Lower leg skin (tissue), 4 donors: ENCODE data around the gene R3HDM4. TPM values are rescaled to one million over a fixed set of nuclear protein-coding genes. Genes with fewer than 3 reads are reported as not detected.

Experiments
- DNase-seq, 2 donors: peaks; one replicate each; pipeline ENCODE4 v3.0.0-alpha.2; 2019; ENCODE audit warnings: low spot score in 2 of 2
- H3K4me3 ChIP-seq: fragments of 200-600 bp; sonication (generic); 2 replicates; pipeline ENCODE4 v1.5.1; 2017; ENCODE audit warnings: mild to moderate bottlenecking, low read depth; ENCODE audit not compliant: poor library complexity, severe bottlenecking
- CTCF ChIP-seq, 3 donors: fragments of 450-650 bp; IDR thresholded peaks; one replicate each; pipeline ENCODE4 v1.5.1; 2016; ENCODE audit warnings: antibody characterized with exemption in 3 of 3, mild to moderate bottlenecking in 3 of 3, moderate library complexity in 2 of 3
- POLR2A ChIP-seq, 2 donors: fragments of 450-650 bp; IDR thresholded peaks; one replicate each; pipeline ENCODE4 v1.6.1; 2016 to 2017; ENCODE audit warnings: antibody characterized with exemption in 2 of 2, mild to moderate bottlenecking in 1 of 2, moderate library complexity in 1 of 2
- WGBS, 2 donors: methylation state at CpG; one replicate each; pipeline ENCODE4 v1.1.5; 2018; 5-methylcytosine and 5-hydroxymethylcytosine counted together
- intact Hi-C: fragments of 100-400 bp; cut with DNase I; formaldehyde crosslinking; loops from one replicate; pipeline ENCODE4 v1.15.0; 2023; ENCODE audit warnings: low total_unique reads
- total RNA-seq, 4 donors: library from RNA; depleted of rRNA; stranded (reverse); fragments of >200 nt; gene quantifications; one replicate each; pipeline ENCODE4 v1.1.0, GENCODE V29; 2016

R3HDM4 gene
- total RNA-seq, 4 donors from 2014 or later, result 58.1 to 75.6 (median 65.8) TPM

GRCh38 chr19:918481-919198 lies 5.6 kb upstream of the R3HDM4 start:
- TF ChIP-seq POLR2A (IDR thresholded peaks at IDR 0.05) (no peak), CTCF (IDR thresholded peaks at IDR 0.05) (no peak)
- intact Hi-C loops, result loop anchor here (5.0 kb wide), 1 partner anchor 151 kb away; no protein-coding TSS in a partner anchor
- no peak overlapping the region for H3K4me3 ChIP-seq
- DNase-seq, result no peak
- WGBS, 2 donors, result 3 to 4% methylated on average over 21 to 56 of the region's 58 CpGs

- intact Hi-C loops, result loop anchor here (5.0 kb wide), 1 partner anchor 151 kb away; no protein-coding TSS in a partner anchor
- 9 to 10% methylated on average over 9 to 11 of the region's 12 CpGs for WGBS, 2 donors
- TF ChIP-seq POLR2A (IDR thresholded peaks at IDR 0.05) (no peak), CTCF (IDR thresholded peaks at IDR 0.05) (no peak)
- DNase-seq, result no peak
- H3K4me3 ChIP-seq, result no peak overlapping the region
Measured at GRCh38 chr19:918152-918437, 5.1 kb upstream of the R3HDM4 start.

- intact Hi-C loops, result loop anchor here (5.0 kb wide), 1 partner anchor 150 kb away; no protein-coding TSS in a partner anchor
- TF ChIP-seq CTCF (IDR thresholded peaks at IDR 0.05), result no peak
- TF ChIP-seq POLR2A (IDR thresholded peaks at IDR 0.05), result no peak
- no peak for DNase-seq
- H3K4me3 ChIP-seq, result peak within 1 kb of the TSS; percentile 15
- WGBS, 2 donors, result 0 to 1% methylated on average over 2 to 53 of the region's 87 CpGs
Measured at GRCh38 chr19:917323-918151, 4.5 kb upstream of the R3HDM4 start, which contains the start of gene KISS1R. Gene KISS1R (plus strand): TSS chr19:917333. CDS start chr19:917503, 170 bp downstream.

GRCh38 chr19:916645-917322 lies 3.8 kb upstream of the R3HDM4 start:
- H3K4me3 ChIP-seq, result no peak overlapping the region
- WGBS, 2 donors, result 27 to 32% methylated on average over 28 to 30 of the region's 35 CpGs
- DNase-seq, result no peak
- intact Hi-C loops, result loop anchor here (5.0 kb wide), 1 partner anchor 149 kb away; no protein-coding TSS in a partner anchor
- TF ChIP-seq CTCF (IDR thresholded peaks at IDR 0.05), result no peak
- no peak for TF ChIP-seq POLR2A (IDR thresholded peaks at IDR 0.05)

- DNase-seq, result no peak
- 3 to 5% methylated on average over 28 to 41 of the region's 69 CpGs for WGBS, 2 donors
- intact Hi-C loops, result no loop called here
Measured at GRCh38 chr19:912181-913079, 589 bp downstream of the R3HDM4 start.

More at GRCh38 chr19:912181-913079, 589 bp downstream of the R3HDM4 start:
- H3K4me3 ChIP-seq, result peak overlapping the region; percentile 89
- no peak for TF ChIP-seq POLR2A (IDR thresholded peaks at IDR 0.05)
- no peak for TF ChIP-seq CTCF (IDR thresholded peaks at IDR 0.05)
